Esophagus muscularis mucosa (tissue), 4 donors: ENCODE results near the gene ENOX1. TPM values are rescaled to one million over a fixed set of nuclear protein-coding genes. Genes with fewer than 3 reads are reported as not detected.

Experiments used
- DNase-seq: peaks from one replicate; pipeline ENCODE4 v3.0.0-alpha.2; 2017; ENCODE audit errors: extremely low spot score
- H3K27ac ChIP-seq, 4 donors: fragments of 200-600 bp; sonication (generic); replicated peaks in 1 of 4; 1 replicate in 3 of 4; 2 replicates in 1 of 4; pipeline ENCODE4 v1.5.1; 2016 to 2019; ENCODE audit warnings: mild to moderate bottlenecking in 1 of 4
- H3K27me3 ChIP-seq, 4 donors: fragments of 200-600 bp; sonication (generic); one replicate each; pipeline versions ENCODE4 v1.5.1 to v1.6.0; 2016 to 2019
- H3K36me3 ChIP-seq, 4 donors: fragments of 200-600 bp; sonication (generic); one replicate each; pipeline ENCODE4 v1.5.1; 2016 to 2019
- H3K4me1 ChIP-seq, 4 donors: fragments of 200-600 bp; sonication (generic); one replicate each; pipeline ENCODE4 v1.5.1; 2016 to 2019
- H3K4me3 ChIP-seq, 4 donors: fragments of 200-600 bp; sonication (generic); 1 replicate in 2 of 4; 2 replicates in 2 of 4; pipeline ENCODE4 v1.5.1; 2016 to 2019; ENCODE audit warnings: mild to moderate bottlenecking in 4 of 4, moderate library complexity in 1 of 4
- H3K9me3 ChIP-seq, 4 donors: fragments of 200-600 bp; sonication (generic); 1 replicate in 3 of 4; 2 replicates in 1 of 4; pipeline ENCODE4 v1.5.1; 2016 to 2019
- CTCF ChIP-seq, 3 experiments: fragments of 200-600 bp in 2 of 3; fragments of 450-650 bp in 1 of 3; sonication (generic) in 2 of 3; IDR thresholded peaks; one replicate each; pipeline ENCODE4 v1.5.1; 2017 to 2019; ENCODE audit warnings: antibody characterized with exemption in 3 of 3, mild to moderate bottlenecking in 2 of 3, moderate library complexity in 1 of 3
- EP300 ChIP-seq: sonication (generic); formaldehyde crosslinking; IDR thresholded peaks from one replicate; pipeline ENCODE4 v1.6.1; 2017; ENCODE audit warnings: antibody characterized with exemption
- POLR2A ChIP-seq: fragments of 450-650 bp; IDR thresholded peaks from one replicate; pipeline ENCODE4 v1.6.1; 2017; ENCODE audit warnings: antibody characterized with exemption, moderate library complexity, mild to moderate bottlenecking, low read depth
- POLR2AphosphoS5 ChIP-seq, 2 donors: sonication (generic); formaldehyde crosslinking; IDR thresholded peaks; one replicate each; pipeline ENCODE4 v1.6.1; 2017; ENCODE audit warnings: antibody characterized with exemption in 2 of 2
- WGBS: methylation state at CpG from one replicate; pipeline ENCODE4 v1.1.5; 2018; 5-methylcytosine and 5-hydroxymethylcytosine counted together
- intact Hi-C: fragments of 100-400 bp; cut with DNase I; formaldehyde crosslinking; loops from one replicate; pipeline ENCODE4 v1.15.1; 2023
- total RNA-seq, 4 donors: library from RNA; depleted of rRNA; stranded (reverse); fragments of >200 nt; gene quantifications; one replicate each; pipeline versions ENCODE4 v1.1.0 to v1.2.1, GENCODE V29; 2016

ENOX1 gene
- total RNA-seq, 4 donors from 2014 or later, result 9.3 to 14.1 (median 12.4) TPM

GRCh38 chr13:43242040-43242439 is 544.7 kb downstream of the ENOX1 start:
- Histone ChIP-seq H3K36me3 (no peaks in the 10 kb centered on the region), H3K27ac (no peak overlapping the region), H3K9me3 (no peaks in the 10 kb centered on the region), H3K4me3 (no peak overlapping the region), H3K27me3 (no peaks in the 10 kb centered on the region), H3K4me1 (no peaks in the 10 kb centered on the region)
- TF ChIP-seq POLR2AphosphoS5 (IDR thresholded peaks at IDR 0.05), result no peak
- no peak for TF ChIP-seq POLR2A
- no peak for TF ChIP-seq CTCF (IDR thresholded peaks at IDR 0.05)
- no peak for TF ChIP-seq EP300
- no peak for DNase-seq
- WGBS, result 89% methylated on average over 1 of the region's 1 CpG
- intact Hi-C loops, result no loop called here

- Histone ChIP-seq H3K9me3 (no peaks in the 10 kb centered on the region), H3K36me3 (peaks cover 0 to 10% (median 0%) of the 10 kb centered on the region in 4 donors), H3K27me3 (no peaks in the 10 kb centered on the region), H3K27ac (no peak overlapping the region), H3K4me1 (no peaks in the 10 kb centered on the region), H3K4me3 (no peak overlapping the region)
- intact Hi-C loops, result no loop called here
- TF ChIP-seq EP300 (no peak), POLR2AphosphoS5 (IDR thresholded peaks at IDR 0.05) (no peak), POLR2A (no peak), CTCF (IDR thresholded peaks at IDR 0.05) (no peak)
- no peak for DNase-seq
These were observed 546.5 kb downstream of the ENOX1 start for GRCh38 chr13:43240278-43240677.

GRCh38 chr13:43239275-43239840 is 547.4 kb downstream of the ENOX1 start:
- Histone ChIP-seq H3K9me3 (no peaks in the 10 kb centered on the region), H3K36me3 (peaks cover 0 to 11% (median 0%) of the 10 kb centered on the region in 4 donors), H3K27me3 (no peaks in the 10 kb centered on the region), H3K4me1 (no peaks in the 10 kb centered on the region), H3K4me3 (no peak overlapping the region), H3K27ac (no peak overlapping the region)
- peak; percentile 34 for DNase-seq
- intact Hi-C loops, result no loop called here
- TF ChIP-seq POLR2AphosphoS5 (IDR thresholded peaks at IDR 0.05) (no peak), CTCF (IDR thresholded peaks at IDR 0.05) (no peak), POLR2A (no peak), EP300 (no peak)

GRCh38 chr13:43238341-43239083 is 548.3 kb downstream of the ENOX1 start:
- TF ChIP-seq CTCF (IDR thresholded peaks at IDR 0.05) (no peak), POLR2A (no peak), POLR2AphosphoS5 (IDR thresholded peaks at IDR 0.05) (no peak), EP300 (no peak)

More at GRCh38 chr13:43238341-43239083, 548.3 kb downstream of the ENOX1 start:
- H3K9me3 ChIP-seq, result no peaks in the 10 kb centered on the region
- no peak overlapping the region for H3K27ac ChIP-seq
- no peaks in the 10 kb centered on the region for H3K4me1 ChIP-seq
- H3K27me3 ChIP-seq, result no peaks in the 10 kb centered on the region
- intact Hi-C loops, result no loop called here
- H3K4me3 ChIP-seq, result no peak overlapping the region
- WGBS, result 78% methylated on average over 2 of the region's 2 CpGs
- DNase-seq, result peak; percentile 57
- H3K36me3 ChIP-seq, result peaks cover 0 to 11% (median 0%) of the 10 kb centered on the region in 4 donors
